ENCODE measurements around the gene COL23A1.

COL23A1 gene

DNA sequence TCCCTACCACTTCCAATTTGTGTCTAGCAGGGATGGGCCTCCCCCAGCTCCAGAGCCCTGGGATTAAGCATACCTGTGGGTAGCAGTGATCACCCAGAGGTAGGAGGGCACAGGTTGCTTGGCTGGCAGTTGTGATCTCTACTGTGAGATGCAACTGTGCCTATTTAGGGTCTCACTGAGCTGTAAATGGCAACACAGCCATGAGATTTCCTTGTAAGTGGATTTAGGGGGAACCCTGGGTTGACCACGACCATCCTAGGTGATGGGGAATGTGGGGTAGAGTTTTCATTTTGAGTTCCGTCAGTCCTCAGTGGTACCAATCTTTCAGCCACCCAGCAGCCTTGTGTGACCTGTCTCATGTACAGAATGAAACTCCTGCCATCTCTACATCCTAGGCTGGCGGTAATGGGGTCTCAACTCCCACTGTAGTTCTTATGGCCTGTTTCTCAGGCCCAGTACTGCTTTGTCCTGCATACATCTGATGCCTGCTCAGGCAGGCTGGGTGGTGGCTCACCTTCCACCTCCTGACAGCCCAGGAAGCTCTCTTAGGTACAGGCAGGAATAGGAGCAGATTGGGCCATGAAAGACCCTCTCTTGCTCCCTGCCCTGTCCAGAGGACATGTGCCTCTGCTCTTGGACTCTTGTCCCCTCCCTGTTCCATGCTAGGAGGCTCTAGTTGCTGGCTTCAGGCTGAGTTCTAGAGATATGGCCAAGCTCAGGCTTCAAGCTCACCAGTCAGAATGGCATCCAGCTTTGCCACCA is 377.8 kb downstream of the COL23A1 start:
- no peak overlapping the region for H3K9ac ChIP-seq (ENCODE audit: low read depth, low read length)
- peaks cover 8% of the 10 kb centered on the region for H3K4me1 ChIP-seq (ENCODE audit: control insufficient read depth, insufficient read depth, low read length)
- H3K27ac ChIP-seq (ENCODE audit: low read depth, low read length) = peak overlapping the region; percentile 16
- no peaks in the 10 kb centered on the region for H3K9me3 ChIP-seq (ENCODE audit: control insufficient read depth, insufficient read depth, low read length)
- H3K27me3 ChIP-seq (ENCODE audit: control insufficient read depth, insufficient read depth, low read length) = no peaks in the 10 kb centered on the region
- no peak overlapping the region for H3K4me3 ChIP-seq (ENCODE audit: low read depth, low read length)
- peaks cover 97% of the 10 kb centered on the region for H3K36me3 ChIP-seq (ENCODE audit: control insufficient read depth, insufficient read depth, low read length)

GRCh38 chr5:178211095-178212048 is 378.8 kb downstream of the COL23A1 start:
- no peaks in the 10 kb centered on the region for H3K27me3 ChIP-seq (ENCODE audit: control insufficient read depth, insufficient read depth, low read length)
- H3K9ac ChIP-seq (ENCODE audit: low read depth, low read length) = no peak overlapping the region
- H3K4me1 ChIP-seq (ENCODE audit: control insufficient read depth, insufficient read depth, low read length) = peaks cover 9% of the 10 kb centered on the region
- H3K36me3 ChIP-seq (ENCODE audit: control insufficient read depth, insufficient read depth, low read length) = peaks cover 99% of the 10 kb centered on the region
- H3K27ac ChIP-seq (ENCODE audit: low read depth, low read length) = no peak overlapping the region
- H3K4me3 ChIP-seq (ENCODE audit: low read depth, low read length) = no peak overlapping the region
- no peaks in the 10 kb centered on the region for H3K9me3 ChIP-seq (ENCODE audit: control insufficient read depth, insufficient read depth, low read length)

DNA sequence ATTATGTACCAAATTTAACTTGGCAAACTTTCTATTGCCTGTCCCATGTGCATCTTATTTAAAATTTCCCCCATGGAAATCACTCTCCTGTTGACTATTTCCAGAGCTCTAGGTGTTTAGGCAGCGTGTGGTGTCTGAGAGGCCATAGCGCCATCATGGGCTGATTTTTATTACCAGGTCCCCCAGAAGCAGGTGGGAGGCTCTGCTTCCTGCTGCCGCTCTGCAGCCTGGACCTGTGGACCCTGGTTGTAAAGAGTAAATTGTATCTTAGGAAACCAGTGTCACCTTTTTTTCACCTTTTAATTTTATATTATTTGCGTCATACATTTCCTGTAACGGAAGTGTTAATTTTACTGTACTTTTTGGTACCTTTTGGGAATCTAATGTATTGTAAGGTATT is 379.5 kb downstream of the COL23A1 start:
- peaks cover 99% of the 10 kb centered on the region for H3K36me3 ChIP-seq (ENCODE audit: control insufficient read depth, insufficient read depth, low read length)
- H3K9ac ChIP-seq (ENCODE audit: low read depth, low read length) = no peak overlapping the region

DNA sequence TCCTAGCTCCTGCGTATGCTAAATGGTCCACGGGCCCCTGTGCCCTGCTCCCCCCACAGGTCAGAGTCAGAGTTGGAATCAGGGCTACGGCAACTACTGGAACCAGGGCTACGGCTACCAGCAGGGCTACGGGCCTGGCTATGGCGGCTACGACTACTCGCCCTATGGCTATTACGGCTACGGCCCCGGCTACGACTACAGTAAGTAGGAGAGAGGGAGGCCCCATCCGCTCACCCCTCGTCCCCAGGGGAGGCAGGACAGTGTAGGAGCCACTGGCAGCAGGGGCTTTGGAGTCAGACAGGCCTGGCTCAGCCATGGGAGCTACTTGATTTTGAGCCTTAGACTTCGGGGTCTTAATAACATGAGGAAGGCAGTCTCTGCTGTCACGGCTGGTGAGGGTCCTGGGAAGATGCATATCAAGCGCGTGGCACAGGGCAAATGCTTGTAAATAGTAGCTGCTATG is 380.1 kb downstream of the COL23A1 start:
- peaks cover 10% of the 10 kb centered on the region; the same call in 1 of the 2 replicates for H3K4me1 ChIP-seq (ENCODE audit: control insufficient read depth, insufficient read depth, low read length)

More for the DNA sequence above, 379.5 kb downstream of the COL23A1 start:
- Histone ChIP-seq H3K9me3 (ENCODE audit: control insufficient read depth, insufficient read depth, low read length) (no peaks in the 10 kb centered on the region), H3K4me1 (ENCODE audit: control insufficient read depth, insufficient read depth, low read length) (peaks cover 10% of the 10 kb centered on the region; the same call in 1 of the 2 replicates), H3K27me3 (ENCODE audit: control insufficient read depth, insufficient read depth, low read length) (no peaks in the 10 kb centered on the region), H3K4me3 (ENCODE audit: low read depth, low read length) (no peak overlapping the region), H3K27ac (ENCODE audit: low read depth, low read length) (peak overlapping the region; percentile 23)

DNA sequence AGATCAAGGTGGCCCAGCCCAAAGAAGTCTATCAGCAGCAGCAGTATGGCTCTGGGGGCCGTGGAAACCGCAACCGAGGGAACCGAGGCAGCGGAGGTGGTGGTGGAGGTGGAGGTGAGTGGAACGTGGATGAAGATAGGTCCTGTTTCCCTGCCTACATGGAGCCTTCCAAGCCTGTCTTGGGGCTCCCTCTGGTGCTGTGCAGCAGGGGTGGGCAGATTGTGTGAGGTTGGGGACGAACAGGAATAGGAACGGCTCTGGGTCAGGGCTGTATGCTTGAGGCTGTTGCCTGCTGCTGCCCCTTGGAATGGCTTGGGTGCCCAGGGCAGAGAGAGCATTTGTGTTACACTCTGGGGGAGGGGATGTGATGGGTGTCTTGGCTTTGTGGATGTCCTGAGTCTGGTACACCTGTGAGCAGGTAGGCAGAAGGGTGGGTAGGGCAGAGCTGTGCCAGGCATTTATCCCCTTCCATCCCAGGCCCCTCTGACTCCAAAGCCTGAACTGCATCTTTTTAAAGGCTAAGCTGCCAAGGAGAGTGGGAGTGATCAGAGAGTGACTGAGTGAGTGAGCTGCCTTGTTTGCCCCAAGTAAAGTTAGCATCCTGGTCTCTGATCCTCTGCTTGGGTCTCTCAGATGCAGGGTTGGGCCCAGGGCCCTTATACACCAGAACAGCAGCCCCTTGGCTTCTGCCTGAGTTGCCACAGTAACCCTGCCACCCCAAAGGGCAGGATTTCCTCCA is 380.7 kb downstream of the COL23A1 start:
- no peak overlapping the region for H3K4me3 ChIP-seq (ENCODE audit: low read depth, low read length)
- peaks cover 10% of the 10 kb centered on the region; the same call in 1 of the 2 replicates for H3K4me1 ChIP-seq (ENCODE audit: control insufficient read depth, insufficient read depth, low read length)
- H3K36me3 ChIP-seq (ENCODE audit: control insufficient read depth, insufficient read depth, low read length) = peaks cover 91% of the 10 kb centered on the region
- H3K27me3 ChIP-seq (ENCODE audit: control insufficient read depth, insufficient read depth, low read length) = no peaks in the 10 kb centered on the region
- peak overlapping the region; percentile 28 for H3K27ac ChIP-seq (ENCODE audit: low read depth, low read length)
- H3K9me3 ChIP-seq (ENCODE audit: control insufficient read depth, insufficient read depth, low read length) = no peaks in the 10 kb centered on the region
- no peak overlapping the region for H3K9ac ChIP-seq (ENCODE audit: low read depth, low read length)

More for the DNA sequence above, 380.1 kb downstream of the COL23A1 start:
- no peaks in the 10 kb centered on the region for H3K27me3 ChIP-seq (ENCODE audit: control insufficient read depth, insufficient read depth, low read length)
- H3K4me3 ChIP-seq (ENCODE audit: low read depth, low read length) = no peak overlapping the region
- peak overlapping the region; percentile 28 for H3K27ac ChIP-seq (ENCODE audit: low read depth, low read length)
- H3K9ac ChIP-seq (ENCODE audit: low read depth, low read length) = no peak overlapping the region
- no peaks in the 10 kb centered on the region for H3K9me3 ChIP-seq (ENCODE audit: control insufficient read depth, insufficient read depth, low read length)
- peaks cover 97% of the 10 kb centered on the region for H3K36me3 ChIP-seq (ENCODE audit: control insufficient read depth, insufficient read depth, low read length)

DNA sequence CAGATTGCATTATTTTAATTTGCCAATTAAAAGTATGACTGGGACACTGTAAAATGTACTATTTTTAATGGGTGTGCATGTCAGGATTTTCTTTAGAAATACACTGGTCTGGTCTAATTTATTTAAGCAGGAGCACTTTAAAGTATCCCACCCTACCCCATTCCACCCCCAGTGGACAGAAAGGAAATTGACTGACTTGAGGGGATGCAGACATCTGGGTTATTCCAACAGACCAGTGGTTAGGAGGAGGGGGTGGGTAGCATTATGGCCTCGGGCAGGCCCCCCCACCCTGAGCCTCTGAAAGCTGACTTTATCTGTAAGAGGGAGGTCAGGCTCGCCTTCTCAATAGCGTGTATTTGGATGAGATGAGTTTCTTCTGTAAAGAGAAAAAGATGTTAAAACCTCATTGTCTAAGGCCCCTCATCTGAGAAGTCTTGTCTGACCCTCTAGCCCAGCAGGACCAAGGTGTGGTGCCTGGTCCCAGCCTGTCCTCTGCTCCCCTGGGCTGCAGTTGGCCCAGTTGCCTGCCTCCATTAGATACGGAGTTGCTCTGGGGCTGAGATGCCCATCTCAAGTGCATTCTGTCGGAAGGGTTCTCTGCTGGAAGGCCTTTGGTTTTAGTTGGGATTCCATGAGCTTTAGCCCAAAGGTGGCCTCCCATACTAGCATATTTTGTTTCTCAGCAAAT is 381.5 kb downstream of the COL23A1 start:
- Histone ChIP-seq H3K36me3 (ENCODE audit: control insufficient read depth, insufficient read depth, low read length) (peaks cover 84% of the 10 kb centered on the region), H3K27me3 (ENCODE audit: control insufficient read depth, insufficient read depth, low read length) (no peaks in the 10 kb centered on the region), H3K9me3 (ENCODE audit: control insufficient read depth, insufficient read depth, low read length) (no peaks in the 10 kb centered on the region), H3K4me3 (ENCODE audit: low read depth, low read length) (no peak overlapping the region), H3K4me1 (ENCODE audit: control insufficient read depth, insufficient read depth, low read length) (peaks cover 10% of the 10 kb centered on the region; the same call in 1 of the 2 replicates), H3K9ac (ENCODE audit: low read depth, low read length) (no peak overlapping the region), H3K27ac (ENCODE audit: low read depth, low read length) (peak overlapping the region; percentile 21)

DNA sequence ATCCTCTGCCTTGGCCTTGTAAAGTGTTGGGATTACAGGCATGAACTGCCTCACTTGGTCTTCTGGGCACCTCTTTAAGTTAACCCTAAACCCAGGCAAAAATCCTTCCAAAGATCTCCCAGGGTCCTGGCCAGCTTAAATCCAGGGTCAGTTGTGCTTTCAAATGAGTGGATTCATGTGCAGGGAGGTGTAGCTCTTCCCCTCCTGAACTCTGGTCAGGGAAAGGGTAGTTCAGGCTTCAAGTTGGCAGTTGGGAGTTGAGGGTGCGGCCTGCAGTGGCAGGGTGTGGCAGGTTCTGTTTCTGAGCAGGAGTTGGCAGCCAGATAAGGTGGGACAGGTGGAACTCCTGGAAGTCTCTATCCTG is 382.3 kb downstream of the COL23A1 start:
- Histone ChIP-seq H3K9ac (ENCODE audit: low read depth, low read length) (no peak overlapping the region), H3K4me1 (ENCODE audit: control insufficient read depth, insufficient read depth, low read length) (peaks cover 10% of the 10 kb centered on the region; the same call in 1 of the 2 replicates), H3K4me3 (ENCODE audit: low read depth, low read length) (no peak overlapping the region), H3K36me3 (ENCODE audit: control insufficient read depth, insufficient read depth, low read length) (peaks cover 76% of the 10 kb centered on the region), H3K27me3 (ENCODE audit: control insufficient read depth, insufficient read depth, low read length) (no peaks in the 10 kb centered on the region), H3K9me3 (ENCODE audit: control insufficient read depth, insufficient read depth, low read length) (no peaks in the 10 kb centered on the region), H3K27ac (ENCODE audit: low read depth, low read length) (no peak overlapping the region)

DNA sequence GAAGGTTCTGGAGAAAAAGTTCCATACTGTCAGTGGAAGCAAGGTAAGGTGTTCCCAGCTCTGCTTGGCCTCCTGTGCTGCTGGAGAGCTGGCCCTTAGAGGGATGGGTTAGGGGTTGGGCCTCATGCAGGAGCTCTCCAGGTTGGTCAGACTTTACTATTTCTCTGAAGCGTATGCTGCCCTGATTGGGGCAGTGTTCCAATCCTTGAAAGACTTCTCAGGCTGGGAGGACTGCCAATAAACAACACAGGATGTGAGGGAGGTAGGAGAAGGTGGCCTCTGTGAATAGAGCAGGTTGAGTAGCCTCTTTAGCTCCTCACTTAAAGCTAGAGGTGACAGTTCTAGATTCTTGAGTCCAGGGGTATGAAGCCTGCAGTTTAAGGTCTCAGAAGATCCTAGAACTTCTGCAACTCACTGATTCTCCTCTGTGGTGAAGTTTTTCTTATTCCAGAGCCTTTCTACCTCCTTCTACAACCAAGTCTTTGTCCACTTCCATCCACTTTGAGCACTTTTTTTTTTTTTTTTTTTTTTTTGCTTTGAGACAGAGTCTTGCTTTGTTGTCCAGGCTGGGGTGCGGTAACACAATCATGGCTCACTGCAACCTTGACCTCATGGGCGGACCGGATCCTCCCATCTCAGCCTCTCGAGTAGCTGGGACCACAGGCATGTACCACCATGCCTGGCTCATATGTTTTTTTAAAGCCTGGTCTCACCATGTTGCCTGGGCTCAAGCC is 382.8 kb downstream of the COL23A1 start:
- no peaks in the 10 kb centered on the region for H3K9me3 ChIP-seq (ENCODE audit: control insufficient read depth, insufficient read depth, low read length)
- peaks cover 71% of the 10 kb centered on the region for H3K36me3 ChIP-seq (ENCODE audit: control insufficient read depth, insufficient read depth, low read length)
- no peaks in the 10 kb centered on the region for H3K27me3 ChIP-seq (ENCODE audit: control insufficient read depth, insufficient read depth, low read length)
- peaks cover 10% of the 10 kb centered on the region; the same call in 1 of the 2 replicates for H3K4me1 ChIP-seq (ENCODE audit: control insufficient read depth, insufficient read depth, low read length)
- no peak overlapping the region for H3K27ac ChIP-seq (ENCODE audit: low read depth, low read length)
- peak overlapping the region; percentile 100; the same call in 1 of the 2 replicates for H3K4me3 ChIP-seq (ENCODE audit: low read depth, low read length)
- no peak overlapping the region for H3K9ac ChIP-seq (ENCODE audit: low read depth, low read length)

- Histone ChIP-seq H3K9me3 (ENCODE audit: control insufficient read depth, insufficient read depth, low read length) (no peaks in the 10 kb centered on the region), H3K4me1 (ENCODE audit: control insufficient read depth, insufficient read depth, low read length) (peaks cover 10% of the 10 kb centered on the region; the same call in 1 of the 2 replicates), H3K4me3 (ENCODE audit: low read depth, low read length) (peak overlapping the region; percentile 100), H3K36me3 (ENCODE audit: control insufficient read depth, insufficient read depth, low read length) (peaks cover 61% of the 10 kb centered on the region), H3K27ac (ENCODE audit: low read depth, low read length) (peak overlapping the region; percentile 22), H3K9ac (ENCODE audit: low read depth, low read length) (peak overlapping the region; percentile 99; the same call in 1 of the 2 replicates), H3K27me3 (ENCODE audit: control insufficient read depth, insufficient read depth, low read length) (peaks cover 4% of the 10 kb centered on the region; the same call in 1 of the 2 replicates)
Measured at GRCh38 chr5:178206166-178207101, 383.8 kb downstream of the COL23A1 start.

Data from HUES48 (cell line).